Measurements from ENCODE around the gene CELA2A.
"Not testable (repeated sequence)": the region's sequence is repeated elsewhere in the genome, so short reads cannot be mapped to it uniquely, and the experiment has no call there.

The CELA2A gene

DNA sequence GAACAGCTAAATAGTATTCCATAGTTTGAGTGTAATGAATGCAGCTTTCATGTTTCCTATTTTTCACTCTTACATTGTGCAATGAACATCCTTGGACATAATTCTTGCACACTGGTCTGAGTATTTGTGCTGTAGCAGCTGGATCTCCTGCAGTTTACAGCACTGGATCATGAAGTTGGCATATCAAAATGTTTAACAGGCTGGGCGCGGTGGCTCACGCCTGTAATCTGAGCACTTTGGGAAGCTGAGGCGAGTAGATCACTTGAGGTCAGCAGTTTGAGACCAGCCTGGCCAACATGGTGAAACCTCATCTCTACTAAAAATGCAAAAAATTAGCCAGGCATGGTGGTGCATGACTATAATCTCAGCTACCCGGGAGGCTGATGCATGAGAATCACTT is 14.5 kb downstream of the CELA2A start:
- not testable (repeated sequence) for DNase-seq

DNA sequence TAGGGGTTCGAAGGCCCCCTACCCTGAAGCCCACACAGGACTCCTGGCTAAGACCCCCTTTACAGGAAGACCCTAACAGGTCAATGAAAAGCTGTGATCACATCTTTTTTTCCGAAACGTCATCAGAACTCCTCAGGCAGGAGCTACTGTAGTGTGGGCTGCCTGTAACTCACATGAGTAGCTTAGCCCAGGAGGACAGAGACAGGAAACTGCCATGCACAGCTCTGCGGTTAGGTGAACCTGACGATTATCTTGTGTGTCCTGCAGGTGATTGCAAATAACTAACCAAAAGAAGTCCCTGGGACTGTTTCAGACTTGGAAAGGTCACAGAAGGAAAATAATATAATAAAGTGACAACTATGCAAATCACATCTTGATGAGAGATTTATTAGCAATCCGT is 15.2 kb downstream of the CELA2A start:
- DNase-seq, result not testable (repeated sequence)

DNA sequence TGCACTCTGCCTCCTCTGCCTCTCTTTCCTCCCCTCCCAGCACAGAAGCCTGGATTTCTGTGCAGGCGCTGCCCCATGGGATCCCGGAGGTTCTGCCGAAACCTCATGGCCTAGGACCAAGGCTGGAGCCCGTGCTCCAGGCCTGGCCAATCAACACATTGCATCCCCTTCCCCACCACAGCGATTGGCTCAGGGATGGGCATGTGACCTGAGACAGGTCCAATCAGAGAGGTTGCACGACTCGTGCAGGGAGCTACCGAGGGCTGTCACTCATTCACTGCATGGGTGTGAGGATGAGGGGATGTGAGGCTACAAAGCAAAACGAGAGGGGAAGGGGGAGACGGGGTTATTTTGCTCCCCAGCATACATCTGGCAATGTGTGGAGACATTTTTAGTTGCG is 16.1 kb downstream of the CELA2A start:
- no peak for DNase-seq

DNA sequence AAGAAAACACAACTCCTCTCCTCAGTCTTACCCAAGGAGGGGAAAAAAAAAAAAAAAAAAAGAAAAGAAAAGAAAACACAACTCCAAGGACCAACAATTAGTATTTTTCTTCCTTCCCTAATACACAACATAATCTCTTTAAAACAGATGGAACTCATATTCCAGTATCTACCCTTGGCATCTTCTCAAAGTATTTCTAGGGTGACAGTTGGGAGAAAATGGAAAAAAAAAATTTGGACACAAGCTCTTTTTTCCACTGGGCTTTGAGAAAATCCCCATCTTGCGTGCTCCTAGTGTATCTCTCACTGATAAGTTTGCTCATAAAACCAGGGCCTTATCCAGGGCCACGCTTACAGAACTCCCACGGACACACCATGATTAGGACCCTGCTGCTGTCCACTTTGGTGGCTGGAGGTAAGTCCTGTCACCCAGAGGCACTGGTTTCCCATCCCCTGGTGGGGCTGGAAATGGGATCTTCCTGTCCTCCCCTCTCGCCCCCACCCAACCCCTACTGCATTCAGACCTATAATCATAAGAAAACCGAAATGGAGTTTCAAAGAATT is 19.3 kb downstream of the CELA2A start, which contains the start of gene CELA2B:
Gene CELA2B (plus strand): TSS at position 353 of the 563 bp plus-strand sequence. CDS start 22 bp downstream, at position 375.
- no peak for DNase-seq

DNA sequence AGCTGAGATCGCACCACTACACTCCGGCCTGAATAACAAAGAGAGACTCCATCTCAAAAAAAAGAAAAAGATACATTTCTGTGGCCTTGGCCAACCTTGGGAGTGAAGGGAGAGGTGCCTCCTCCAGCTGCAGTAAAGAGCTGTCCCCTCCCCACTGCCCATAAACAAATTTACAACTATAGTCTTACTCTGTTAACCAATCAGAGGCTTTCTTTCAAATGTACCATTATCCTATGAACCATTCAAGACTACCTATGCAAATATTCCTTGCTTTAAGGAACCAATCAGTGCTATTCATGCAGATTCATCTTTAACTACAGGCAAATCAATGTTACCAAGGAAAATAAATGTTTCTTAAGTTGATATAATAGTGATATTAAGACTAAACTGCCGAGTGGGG is 20.4 kb downstream of the CELA2A start:
- no peak for DNase-seq

DNA sequence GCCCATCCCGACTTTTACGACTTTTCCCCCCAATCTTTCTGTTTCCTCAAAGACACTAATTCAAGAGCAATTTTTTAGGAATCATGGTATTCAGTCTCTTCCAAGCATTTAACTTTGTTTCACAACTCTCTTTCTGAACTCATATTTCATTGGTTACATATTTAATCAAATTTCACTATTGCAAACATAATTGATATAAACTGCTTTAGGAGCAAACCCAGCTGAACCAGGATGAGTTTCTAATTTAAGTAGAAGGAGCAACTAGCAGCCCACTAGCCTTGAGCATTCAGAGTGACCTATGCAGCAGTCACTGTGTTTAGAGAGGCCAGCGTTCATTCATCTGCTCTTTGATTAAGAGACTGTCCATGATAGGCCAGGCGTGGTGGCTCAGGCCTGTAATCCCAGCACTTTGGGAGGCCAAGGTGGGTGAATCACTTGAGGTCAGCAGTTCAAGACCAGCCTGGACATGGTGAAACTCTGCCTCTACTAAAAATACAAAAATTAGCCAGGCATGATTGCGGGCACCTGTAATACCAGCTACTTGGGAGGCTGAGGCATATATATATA is 21.2 kb downstream of the CELA2A start:
- DNase-seq, result no peak

DNA sequence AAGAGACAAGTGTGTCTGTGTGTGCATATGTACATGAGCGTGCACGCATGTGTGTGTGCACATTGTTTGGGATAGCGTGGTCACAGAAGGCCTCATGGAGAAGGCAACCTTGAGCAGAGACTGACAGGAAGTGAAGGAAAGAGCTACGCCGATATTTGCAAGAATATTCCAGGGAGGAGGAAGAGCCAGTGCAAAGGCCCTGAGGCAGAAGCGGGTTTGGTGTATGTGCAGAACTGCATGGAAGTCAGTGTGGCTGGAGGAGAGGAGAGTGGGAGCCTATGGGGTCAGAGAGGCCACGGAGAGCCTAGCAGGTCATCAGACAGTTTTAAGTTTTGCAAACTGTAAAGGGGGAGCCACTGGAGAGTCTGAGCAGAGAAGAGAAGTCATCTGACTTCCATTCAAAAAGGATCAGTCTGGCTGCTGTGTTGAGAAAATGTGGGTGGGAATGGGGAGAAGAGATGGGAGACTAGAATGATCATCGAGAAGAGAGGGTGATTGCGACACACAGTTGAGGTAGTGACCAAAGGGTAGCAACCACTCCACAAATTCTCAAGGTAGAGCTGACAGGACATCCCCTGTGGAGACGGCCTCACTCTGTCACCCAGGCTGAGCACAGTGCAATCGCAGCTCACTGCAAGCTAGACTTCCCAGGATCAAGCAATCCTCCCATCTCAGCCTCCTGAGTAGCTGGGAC is 23.3 kb downstream of the CELA2A start:
- no peak for DNase-seq

DNA sequence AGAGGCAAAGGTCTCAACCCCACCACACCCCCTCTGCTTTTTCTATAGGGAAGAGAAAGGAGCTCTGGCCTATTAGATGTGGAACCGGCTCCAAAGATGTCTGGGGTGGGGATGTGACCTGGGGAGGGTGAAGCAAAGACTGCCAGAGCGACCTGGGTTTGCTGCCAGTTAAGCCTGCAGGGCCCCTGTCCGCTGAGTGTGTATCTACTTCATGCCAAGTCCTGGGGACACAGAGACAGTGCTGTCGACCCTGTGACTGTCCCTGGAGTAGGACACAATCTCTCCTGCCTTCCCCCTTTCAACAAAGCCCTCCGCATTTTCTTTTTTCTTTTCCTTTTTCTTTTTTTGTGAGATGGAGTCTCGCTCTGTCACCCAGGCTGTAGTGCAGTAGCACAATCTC is 25.9 kb downstream of the CELA2A start:
- DNase-seq, result not testable (repeated sequence)

DNA sequence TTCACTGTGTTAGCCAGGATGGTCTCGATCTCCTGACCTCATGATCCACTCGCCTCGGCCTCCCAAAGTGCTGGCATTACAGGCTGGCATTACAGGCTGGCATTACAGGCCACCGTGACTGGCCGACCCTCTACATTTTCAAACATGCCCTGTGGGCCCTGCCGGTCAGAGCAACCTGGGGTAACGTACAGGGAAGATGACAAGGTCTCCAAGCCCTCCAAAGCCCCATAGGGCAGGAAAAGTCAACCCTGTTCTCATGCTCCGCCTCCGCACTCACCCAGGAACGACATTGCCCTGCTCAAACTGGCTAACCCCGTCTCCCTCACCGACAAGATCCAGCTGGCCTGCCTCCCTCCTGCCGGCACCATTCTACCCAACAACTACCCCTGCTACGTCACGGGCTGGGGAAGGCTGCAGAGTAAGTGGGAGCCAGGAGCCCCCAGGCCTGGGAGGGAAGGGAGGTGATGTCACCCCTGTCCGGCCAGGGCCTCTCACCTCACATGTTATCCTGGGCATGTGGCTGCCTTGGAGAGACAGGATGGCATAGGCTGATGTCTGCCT is 26.5 kb downstream of the CELA2A start:
- not testable (repeated sequence) for DNase-seq

DNA sequence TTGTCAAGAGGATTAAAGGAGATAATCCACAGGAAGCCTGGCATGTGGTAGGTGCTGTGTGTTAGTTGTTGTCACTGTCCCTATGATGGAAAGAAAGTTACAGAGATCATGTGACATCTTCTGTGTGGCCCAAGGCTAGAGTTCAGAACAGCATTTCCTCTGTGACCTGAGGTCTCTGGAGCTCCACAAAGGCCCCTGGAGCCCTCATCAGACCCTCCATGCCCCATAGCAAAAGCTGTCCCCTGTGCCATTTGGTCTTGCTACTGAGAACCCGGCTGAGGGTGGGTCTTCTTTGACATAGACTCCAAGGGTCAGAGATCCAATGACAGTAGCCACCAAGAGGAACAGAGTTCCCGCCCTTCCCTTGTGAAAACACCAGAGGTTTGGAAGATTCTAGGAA is 27.4 kb downstream of the CELA2A start:
- DNase-seq, result no peak

DNA sequence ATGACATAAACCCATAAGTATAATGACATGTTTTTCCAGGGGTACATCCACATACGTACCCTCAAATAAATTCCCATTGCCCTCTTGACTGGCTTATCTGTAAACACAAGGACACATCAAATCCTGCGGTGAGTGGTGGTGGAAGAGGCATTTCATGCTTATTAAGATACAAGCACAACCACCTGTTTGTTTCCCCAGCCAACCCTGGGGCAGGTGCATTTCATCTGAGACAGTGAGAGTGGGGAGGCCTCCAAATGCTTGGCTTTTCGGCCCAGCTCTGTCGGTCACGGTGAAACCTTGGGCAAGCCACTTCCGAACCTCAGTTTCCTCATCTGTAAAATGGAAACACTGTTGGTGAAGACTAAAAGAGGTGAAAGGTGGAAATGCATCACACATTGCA is 27.9 kb downstream of the CELA2A start:
- DNase-seq, result not testable (repeated sequence)

DNA sequence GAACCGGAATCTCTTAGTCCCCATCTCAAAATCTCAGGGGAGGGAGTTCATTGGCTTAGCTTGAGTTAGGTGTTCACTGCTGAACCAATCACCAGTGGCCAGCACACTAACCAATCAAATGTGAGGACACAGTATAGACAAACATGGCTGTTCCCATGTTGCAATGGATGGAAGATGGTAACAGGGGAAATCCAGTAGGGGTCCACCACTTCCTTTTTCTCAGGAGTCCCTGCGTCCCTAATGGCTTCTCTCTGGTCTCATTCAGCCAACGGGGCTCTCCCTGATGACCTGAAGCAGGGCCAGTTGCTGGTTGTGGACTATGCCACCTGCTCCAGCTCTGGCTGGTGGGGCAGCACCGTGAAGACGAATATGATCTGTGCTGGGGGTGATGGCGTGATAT is 29.1 kb downstream of the CELA2A start:
- no peak for DNase-seq

DNA sequence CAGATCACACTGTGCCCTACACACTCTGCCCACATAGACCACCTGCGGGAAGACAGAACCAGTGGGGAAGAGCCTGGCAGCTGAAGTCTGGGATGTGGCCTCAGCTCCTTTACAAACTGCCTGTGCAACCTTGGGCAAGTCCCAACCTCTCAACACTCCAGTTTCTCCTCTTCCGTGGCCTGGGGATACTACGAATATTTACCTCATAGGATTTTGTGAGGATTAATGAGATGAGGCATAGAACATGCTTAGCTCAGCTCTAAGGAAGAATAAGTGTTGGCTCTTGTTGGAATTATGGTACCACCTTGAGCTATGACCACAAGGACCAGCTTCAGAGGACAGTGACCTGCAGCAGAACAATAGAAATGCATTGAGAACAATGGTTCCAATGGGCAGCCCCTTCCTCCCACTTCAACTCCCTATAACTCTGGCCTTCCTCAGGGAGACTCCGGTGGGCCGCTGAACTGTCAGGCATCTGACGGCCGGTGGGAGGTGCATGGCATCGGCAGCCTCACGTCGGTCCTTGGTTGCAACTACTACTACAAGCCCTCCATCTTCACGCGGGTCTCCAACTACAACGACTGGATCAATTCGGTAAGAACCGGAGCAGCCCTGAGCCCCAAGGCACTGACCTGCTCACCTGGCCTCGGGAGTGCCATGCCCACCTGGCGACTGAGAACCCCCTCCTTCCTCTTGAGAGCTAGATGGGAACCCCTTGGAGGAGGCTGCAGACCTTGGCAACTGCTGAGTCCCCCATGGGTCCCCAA is 30.5 kb downstream of the CELA2A start:
- not testable (repeated sequence) for DNase-seq

DNA sequence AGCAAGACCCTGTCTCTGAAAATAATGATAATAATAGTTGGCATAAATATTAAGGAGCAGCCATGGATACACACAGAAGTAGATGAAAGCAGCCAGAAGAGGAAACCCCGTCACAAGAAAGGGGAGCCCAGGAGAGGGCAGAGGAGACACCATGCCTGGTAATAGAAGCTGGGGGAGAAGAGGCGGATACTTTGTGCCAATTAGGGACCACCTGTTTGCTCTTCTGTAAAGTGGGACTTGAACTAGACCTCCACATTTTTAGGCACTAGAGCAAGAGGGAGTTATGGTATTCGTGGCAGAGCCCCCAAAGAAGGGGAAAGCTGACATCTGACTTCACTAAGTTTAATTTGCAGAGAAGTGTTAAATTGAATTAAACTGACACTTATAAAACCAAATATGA is 31.8 kb downstream of the CELA2A start:
- DNase-seq, result no peak

DNA sequence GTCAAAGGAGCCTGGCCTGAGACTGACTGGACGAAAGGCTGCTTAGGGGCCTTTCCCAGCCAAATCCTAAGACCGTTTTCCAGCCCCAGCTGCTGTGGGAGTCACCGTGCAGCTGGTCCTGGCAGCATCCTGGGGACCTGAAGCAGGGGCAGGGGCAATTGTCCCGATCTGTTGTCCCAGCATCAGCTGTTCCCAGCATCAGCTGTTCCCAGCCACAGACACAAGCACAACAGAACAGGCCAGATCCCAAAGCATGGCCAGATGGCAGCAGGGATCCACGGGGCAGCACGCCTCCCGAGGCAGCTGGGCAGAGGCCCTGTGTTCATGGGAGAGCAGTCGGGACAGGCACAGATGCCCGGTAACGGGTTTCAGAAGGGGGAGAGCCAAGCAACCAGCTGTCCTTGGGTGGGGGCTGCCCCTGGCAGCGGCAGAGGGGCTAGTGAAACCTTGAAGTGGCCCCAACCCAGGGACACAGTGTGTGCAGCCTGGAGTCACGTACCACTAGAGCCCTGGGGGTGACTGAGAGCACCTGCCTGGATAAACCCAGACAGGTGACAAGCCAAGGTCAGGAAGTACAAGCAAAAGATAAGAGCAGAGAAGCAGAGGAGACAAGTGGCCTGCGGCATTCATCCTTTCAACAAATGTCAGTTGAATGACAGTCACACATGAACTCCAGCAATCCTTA is 32.7 kb downstream of the CELA2A start:
- no peak for DNase-seq

DNA sequence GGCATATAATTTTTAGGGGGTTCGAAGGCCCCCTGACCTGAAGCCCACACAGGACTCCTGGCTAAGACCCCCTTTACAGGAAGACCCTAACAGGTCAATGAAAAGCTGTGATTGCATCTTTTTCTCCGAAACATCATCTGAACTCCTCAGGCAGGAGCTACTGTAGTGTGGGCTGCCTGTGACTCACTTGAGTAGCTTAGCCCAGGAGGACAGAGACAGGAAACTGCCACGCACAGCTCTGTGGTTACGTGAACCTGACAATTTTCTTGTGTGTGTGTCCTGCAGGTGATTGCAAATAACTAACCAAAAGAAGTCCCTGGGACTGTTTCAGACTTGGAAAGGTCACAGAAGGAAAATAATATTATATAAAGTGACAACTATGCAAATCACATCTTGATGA is 34.5 kb downstream of the CELA2A start:
- not testable (repeated sequence) for DNase-seq

DNA sequence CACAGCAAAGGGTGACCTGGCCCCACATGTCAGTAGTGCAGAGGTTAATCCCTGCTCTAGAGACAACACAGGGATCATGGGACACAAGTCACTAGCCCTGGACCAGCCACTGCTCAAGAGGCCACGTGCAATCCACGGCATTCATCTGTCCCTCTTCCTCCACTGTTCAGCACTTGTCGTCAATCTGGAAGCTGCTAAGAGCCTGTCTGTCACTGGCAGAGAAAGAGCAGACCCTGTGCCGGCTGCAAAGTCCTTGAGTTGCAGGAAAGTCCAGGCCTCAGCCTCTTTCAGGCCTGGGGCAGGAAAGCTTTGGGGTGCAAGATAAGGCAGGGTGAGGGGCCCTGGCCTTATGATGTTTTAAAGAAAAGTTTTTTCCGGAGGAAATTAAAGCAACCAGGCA is 36.1 kb downstream of the CELA2A start:
- DNase-seq, result no peak

DNA sequence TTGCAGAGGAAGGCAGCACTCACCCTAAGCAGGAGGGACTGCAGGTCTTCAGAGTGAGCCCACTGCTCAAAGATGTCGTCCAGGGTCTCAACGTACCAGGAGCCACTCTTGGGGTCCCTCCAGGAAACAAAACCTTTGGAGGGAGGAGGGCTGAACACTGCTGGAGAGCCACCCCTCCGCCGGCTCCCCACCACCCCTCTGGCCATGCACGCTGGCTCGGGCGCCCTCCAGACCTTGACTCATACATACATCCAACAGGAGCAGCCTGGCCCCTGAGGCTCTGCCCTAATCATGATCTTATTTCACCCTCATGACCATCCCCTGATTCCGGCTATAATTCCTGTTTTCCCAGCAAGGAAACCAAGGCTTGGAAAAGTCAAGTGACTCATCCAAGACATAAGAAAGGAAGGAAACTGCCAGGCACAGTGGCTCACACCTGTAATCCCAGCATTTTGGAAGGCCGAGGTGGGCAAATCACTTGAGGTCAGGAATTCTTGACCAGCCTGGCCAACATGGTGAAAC is 37.4 kb downstream of the CELA2A start:
- no peak for DNase-seq

DNA sequence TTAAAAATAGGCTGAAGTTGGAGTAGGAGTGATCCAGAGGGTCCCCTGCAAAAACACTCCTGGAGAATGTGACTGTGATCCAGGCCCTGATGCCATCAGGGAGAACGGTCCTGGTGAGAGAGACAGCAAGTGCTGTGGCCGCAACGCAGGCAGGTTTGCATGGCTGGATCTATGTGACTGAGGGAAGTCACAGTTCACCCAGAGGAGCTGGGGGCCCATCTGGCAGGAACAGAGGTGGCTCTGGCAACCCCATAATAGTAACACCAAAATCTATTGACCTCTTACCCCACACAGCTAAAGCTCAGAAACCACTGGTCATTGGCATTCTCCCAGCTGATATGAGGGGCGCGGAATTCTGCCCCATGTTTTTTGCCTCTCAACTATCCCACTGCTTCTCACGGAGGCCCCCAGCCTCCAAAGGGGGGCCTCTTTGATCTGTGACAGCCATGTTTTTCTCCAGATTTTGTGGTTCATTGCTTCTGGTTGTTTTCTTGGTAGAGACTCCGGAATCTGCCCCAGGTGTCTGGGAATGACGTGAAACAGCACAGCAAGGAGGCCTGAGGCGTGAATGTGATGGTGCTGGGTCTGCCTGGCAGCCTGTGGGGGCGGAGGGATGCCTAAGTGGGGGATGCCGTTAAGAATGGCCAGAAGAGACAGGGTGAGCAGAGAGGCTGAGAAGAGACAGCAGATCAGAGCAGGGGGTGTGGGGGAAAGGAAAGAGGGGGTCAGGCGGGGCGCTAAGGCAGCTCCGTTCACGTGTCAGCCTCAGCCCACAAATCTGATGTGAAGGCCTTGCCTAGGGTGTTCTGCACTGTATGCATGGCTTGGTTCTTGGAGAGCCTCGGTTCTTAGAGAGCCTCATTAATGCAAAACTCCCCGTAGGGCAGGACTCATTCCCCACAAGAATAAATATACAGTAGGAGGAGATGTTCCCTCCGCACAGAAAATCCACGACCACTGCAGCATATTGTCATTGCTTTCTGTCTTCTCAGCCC is 43.9 kb downstream of the CELA2A start:
- no peak for DNase-seq

DNA sequence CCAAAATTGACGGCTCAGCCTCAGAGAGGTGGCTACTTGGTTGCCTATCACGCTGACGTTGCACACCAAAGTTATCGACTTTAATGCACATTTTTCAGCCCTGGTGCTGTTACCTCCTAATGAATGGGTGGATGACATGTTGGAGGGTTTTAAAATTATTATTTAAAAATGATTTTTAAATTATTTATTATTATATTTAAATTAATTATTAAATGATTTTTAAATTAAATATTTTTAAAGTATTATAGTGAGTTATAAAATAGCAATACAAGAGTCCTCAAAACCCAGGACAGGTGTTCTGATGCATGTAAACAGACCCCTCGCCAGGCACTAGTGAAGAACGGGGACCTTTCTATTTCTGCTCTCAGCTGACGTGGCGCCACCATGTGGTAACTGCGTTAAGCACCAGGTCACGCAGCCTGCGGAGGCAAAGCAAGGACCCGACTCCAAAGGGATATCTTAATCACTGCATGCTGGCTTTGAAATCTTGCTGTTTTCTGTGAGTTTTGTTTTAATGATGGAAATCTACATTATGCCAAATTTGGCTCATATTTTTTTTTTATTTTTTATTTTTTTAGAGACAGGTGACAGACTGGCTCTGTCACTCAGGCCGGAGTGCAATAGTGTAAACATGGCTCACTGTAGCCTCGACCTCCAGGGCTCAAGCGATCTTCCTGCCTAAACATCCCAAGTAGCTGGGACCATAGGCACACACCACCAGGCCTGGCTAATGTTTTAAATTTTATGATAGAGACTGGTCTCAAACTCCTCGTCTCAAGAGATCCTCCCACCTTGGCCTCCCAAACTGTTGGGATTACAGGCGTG is 44.9 kb downstream of the CELA2A start:
- peak; percentile 57 for DNase-seq

All from NCI-H2029 (cell line).